ENCODE results near the gene PCLAF.
"Not testable (repeated sequence)": the region's sequence is repeated elsewhere in the genome, so short reads cannot be mapped to it uniquely, and the experiment has no call there.

PCLAF gene, protein sequence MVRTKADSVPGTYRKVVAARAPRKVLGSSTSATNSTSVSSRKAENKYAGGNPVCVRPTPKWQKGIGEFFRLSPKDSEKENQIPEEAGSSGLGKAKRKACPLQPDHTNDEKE

DNA sequence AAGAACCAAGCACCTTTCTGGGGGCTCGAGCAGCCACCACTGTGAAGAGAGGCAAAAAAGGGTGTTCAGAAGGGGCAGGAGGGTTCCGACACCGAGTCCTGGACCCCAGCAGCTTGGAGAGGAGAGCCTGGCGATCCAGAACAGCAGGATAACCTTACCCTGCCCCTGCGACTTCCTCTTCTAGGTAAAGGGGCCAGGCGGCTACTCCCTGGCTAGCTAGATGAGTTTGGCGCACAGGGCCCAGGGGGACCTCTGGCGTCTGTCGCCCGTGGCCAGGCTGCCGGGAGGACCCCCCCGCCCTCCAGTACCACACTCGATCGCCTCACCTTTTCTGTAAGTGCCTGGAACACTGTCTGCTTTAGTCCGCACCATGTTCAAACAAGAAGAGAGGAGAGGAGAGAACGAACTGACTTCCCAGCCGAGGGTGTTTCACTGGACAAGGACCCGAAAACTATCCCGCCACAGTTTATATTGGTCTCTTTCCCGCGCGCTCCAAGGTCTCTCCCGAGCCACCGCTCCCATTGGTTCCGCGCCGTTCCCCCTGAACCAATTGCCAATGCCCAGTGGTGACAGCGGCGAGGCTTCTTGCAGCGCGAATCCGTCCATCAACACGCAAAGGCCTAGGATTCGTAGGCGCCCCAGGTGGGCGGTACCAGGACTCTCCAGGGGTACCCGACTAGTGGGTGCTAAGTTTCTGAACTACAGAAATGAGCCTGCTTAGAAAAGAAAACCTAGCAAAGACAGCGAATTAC lies at the start of gene PCLAF:
Gene PCLAF, minus strand, starts transcription at position 442 of the 752 bp plus-strand sequence. Its CDS starts 70 bp downstream, at position 372.
- DNase-seq = peak; percentile 9 to 94 (median 84)

DNA sequence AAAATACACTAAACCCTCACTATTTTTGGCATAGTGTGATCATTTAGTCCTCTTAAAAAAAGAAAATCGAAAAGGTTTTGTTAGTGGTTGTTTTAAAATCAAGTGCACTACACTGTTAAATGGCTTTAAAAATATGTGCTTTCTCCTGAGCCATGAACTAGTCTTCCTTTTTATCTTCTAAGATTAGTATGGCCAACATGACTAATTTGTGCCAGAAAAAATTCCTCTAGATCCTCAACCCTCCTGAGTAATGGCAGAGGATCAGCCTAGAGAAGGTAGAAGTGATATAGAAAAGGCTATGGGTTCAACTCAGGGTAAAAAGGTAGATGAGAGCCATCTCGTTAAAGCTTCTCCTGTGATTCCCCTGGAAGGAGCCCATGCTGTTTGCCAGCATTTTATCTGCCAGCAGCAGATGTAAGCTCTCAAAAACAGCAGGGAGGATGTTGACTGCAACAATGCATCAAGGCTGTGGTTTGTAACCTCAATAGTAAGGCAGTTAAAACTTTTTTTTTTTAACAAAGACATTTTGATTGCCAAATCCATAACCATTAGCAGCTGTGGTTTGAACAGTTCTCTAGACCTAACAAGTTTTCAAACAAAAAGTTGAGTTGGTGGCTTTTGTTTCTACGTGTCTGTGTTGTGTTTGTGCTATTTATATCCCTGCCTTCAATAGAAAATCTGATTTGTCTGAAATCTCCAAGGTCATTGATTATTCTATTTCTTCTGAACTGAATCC lies 48.9 kb upstream of the PCLAF start:
- no peak for DNase-seq

GRCh38 chr15:64429448-64429847 lies 48.2 kb upstream of the PCLAF start:
- no peak for DNase-seq

GRCh38 chr15:64426845-64427465 lies 45.7 kb upstream of the PCLAF start:
- DNase-seq = peak in 2 of 51 donors; percentile 7 to 15

GRCh38 chr15:64425221-64425620 lies 44.0 kb upstream of the PCLAF start:
- no peak for DNase-seq

- no peak for DNase-seq
These were observed 42.7 kb upstream of the PCLAF start for GRCh38 chr15:64423970-64424369.

DNA sequence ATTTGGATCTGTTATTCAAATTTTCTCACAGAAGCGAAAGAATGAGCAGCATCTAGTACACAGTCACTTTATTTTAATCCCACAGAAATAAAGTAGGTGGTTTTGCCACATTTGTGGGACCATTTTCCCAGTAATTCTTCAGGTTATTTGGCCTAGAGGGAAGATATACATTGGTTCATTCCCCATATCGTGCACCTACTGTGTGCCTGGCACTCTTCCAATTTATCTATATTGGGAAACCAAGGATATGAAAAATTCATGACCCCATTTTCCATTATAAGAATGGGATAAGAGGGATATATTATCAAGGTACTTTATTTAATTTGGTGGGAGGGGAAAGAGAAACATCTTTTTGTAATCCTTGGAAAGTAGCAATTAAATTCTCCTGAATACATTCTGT lies 41.5 kb upstream of the PCLAF start:
- DNase-seq = no peak

- DNase-seq = no peak
These were observed 31.0 kb upstream of the PCLAF start for GRCh38 chr15:64412216-64412615.

GRCh38 chr15:64400583-64400982 lies 19.3 kb upstream of the PCLAF start:
- DNase-seq = no peak

DNA sequence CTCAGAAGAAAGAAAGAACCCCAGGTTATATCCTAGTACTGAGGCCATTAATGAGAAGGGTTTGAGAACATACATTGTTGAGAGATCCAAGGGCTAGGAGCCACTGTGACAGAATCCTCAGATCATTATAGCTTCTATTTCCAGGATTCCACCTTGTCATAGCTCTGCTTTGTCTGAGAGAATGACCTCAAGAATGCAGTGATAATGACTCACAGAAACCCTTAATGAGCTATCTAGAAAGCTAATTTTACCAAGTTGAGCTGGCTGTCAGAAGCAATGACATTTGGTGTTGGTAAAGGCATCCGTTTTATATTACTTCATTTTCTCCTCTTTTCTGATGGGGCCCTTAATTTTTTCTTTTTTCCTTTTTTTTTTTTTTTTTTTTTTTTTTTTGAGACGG lies 17.3 kb upstream of the PCLAF start:
- no peak for DNase-seq

GRCh38 chr15:64396789-64397188 lies 15.5 kb upstream of the PCLAF start:
- no peak for DNase-seq

- DNase-seq = not testable (repeated sequence)
These were observed 11.2 kb upstream of the PCLAF start for GRCh38 chr15:64392471-64392870.

- DNase-seq = no peak
These were observed 7.8 kb upstream of the PCLAF start for GRCh38 chr15:64389036-64389435.

GRCh38 chr15:64387562-64388168 lies 6.4 kb upstream of the PCLAF start, which contains the start of gene TRIP4:
Gene TRIP4, plus strand, starts transcription at chr15:64387836. Its CDS starts 28 bp downstream, at chr15:64387864.
- peak; percentile 38 to 96 (median 87) for DNase-seq

GRCh38 chr15:64386291-64386690 lies 5.0 kb upstream of the PCLAF start:
- no peak for DNase-seq

DNA sequence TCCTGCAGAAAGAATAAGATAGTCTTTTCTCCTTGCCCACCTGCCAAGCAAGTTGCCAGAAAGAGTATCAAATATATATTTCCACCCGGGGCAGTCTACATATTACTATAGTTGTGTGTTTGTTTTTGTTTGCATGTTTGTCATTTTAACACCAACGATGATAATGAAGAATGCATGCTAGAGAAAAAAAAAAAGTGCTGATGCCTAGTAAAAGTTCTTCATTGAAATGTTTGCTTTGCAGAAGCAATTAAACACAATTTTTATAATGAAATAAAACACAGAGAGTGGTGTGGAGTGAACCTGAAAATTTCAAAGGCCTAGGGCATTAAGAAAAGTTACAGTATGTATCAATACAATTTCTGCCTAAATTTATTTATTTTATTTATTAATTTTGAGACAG lies 2.5 kb upstream of the PCLAF start:
- DNase-seq = no peak

DNA sequence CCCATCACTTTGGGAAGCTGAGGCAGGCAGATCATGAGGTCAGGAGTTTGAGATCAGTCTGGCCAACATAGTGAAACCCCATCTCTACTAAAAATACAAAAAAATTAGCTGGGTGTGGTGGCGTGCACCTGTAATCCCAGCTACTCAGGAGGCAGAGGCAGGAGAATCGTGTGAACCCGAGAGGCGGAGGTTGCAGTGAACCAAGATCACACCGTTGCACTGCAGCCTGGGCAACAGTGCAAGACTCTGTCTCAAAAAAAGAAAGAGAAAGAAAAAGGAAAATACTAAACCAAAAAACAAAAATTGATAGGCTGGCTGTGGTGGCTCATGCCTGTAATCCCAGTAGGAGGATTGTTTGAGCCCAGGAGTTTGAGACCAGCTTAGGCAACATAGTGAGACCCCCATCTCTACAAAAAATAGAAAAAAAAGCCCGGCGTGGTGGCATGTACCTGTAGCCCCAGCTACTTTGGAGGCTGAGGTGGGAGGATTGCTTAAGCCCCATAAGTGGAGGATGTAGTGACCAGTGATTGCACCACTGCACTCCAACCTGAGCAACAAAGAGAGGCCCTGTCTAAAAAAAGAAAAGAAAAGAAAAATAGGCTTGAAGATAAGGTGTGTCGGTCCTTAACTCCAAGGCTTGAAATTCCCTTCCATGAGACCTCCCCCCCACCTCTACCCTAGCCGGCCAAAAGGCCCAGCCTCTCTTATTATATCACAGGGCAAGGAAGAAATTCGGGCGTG lies 941 bp downstream of the PCLAF start:
- DNase-seq = not testable (repeated sequence)

- no peak for DNase-seq
These were observed 1.9 kb downstream of the PCLAF start for GRCh38 chr15:64379216-64379960.

DNA sequence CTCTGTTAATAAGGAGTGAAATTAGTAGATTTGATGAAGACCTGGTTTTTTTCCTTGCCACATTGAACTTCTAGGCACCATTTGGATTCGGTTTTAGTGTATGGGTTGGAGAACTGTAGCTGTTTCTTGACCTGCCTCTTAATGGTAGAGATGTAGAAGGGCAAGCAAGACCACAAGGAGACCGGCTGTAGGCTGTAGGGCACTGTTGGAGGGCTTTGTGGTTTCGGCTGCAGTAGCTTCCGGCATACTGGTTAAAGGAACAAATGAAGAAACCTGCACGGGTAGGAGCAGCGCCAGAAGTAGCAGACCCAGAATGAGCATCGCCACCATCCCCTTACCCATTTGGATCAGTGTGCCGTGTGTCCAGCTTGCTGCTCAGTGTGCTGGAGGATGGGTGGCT lies 7.9 kb downstream of the PCLAF start:
- DNase-seq = no peak

DNA sequence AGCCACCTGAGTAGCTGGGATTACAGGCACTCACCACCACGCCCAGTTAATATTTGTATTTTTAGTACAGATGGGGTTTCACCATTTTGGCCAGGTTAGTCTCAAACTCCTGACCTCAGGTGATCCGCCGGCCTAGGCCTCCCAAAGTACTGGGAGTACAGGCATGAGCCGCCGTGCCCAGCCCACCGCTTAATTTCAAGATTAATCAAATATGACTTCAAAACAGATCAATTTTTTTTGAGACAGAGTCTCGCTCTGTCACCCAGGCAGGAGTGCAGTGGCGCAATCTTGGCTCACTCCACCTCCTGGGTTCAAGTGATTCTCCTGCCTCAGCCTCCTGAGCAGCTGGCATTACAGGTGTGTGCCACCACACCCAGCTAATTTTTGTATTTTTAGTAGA lies 9.9 kb downstream of the PCLAF start:
- DNase-seq = not testable (repeated sequence)

All from hypothalamus (tissue), 51 donors.